ENCODE measurements around the gene PCF11.

The PCF11 gene

DNA sequence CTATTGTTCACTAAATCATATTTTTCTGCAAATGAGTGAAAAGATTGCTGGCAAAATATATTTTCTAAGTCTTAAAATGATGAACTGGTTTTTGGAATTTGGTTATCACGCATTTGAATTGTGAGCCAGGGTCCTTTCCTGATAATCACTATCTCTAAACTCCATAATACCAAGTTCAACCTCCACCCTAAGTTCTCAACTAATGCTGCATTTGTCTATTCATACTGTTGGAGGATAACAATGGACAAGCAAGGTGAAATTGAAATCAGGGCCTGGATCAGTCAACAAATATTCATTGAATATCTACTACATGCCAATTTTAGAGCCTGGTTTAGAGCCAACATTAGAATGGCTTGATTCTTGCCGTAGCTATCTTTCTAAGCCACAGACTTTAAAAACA is 4.7 kb upstream of the PCF11 start:
- no peak for DNase-seq

- DNase-seq, result no peak
Measured at GRCh38 chr11:83153764-83154163, 3.2 kb upstream of the PCF11 start.

GRCh38 chr11:83156144-83156995 is 561 bp upstream of the PCF11 start:
- DNase-seq, result peak; percentile 100

- peak; percentile 68 for DNase-seq
Measured at GRCh38 chr11:83157594-83158356, 844 bp downstream of the PCF11 start.

DNA sequence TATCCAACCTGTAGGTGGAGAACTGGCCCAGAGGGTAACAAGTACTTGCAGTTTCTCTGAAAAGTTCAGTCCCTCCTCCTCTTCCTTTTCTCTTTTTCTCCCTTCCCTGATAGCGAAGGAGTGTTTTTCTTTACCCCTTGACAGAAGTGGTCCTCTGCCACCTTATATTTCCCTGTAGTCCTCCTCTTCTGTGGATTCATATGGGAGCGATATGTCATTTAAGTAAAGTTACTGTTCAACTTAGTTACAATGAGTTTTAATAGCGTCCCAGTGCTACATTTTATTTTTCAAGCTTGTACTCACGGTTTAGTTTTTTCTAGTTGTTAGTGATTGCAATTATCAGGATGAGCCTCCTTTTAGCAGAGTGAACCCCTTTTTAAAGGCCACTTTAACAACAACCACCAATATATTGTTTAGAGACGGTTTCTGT is 1.4 kb downstream of the PCF11 start:
- DNase-seq, result no peak

- DNase-seq, result no peak
Measured at GRCh38 chr11:83158965-83159901, 2.3 kb downstream of the PCF11 start.

DNA sequence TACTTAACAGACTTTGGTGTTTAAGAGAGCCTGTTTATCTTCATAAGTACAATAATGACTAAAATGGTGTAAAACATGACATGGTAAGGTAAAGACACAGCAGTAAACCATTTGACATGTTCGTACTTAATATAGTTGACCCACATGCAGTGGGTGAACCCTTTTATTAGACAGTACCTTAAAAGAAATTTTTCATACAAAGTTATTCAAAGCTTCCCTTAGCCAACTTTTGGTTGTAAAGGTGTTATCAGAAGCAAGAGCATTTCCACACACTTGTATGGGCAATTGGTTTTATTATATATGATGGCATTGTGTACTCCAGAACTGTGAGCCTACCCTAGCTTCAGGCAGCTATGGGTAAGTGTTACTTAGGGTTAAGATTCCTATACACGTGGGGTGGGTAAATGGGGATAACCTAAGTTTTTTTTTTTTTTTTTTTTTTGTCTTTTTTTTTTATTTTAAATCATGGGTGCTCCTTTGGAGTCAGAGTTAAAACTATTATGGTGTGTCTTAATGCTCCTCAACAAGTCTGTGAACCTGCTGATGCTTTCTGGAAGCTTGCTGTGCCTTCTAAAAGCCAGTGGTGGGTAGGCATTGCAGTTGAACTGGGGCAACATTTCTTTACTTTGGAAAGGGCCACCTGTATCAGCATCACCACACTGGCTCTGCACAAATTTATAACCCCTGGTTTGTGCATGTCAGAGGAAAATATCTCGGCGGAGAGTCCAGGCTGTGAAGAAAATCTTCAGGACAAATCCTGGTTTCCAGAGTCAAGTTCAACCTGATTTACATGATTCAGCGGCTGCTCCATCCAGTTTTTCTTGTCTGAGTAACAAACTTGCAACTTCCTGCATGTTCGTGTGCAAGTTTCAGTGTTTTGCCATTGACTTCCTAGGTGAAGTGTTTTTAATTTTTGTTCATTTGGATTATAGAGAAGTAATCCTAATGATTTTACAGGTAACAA is 3.3 kb downstream of the PCF11 start:
- no peak for DNase-seq

GRCh38 chr11:83161610-83162199 is 4.8 kb downstream of the PCF11 start:
- DNase-seq, result no peak

GRCh38 chr11:83162377-83162776 is 5.4 kb downstream of the PCF11 start:
- no peak for DNase-seq

DNA sequence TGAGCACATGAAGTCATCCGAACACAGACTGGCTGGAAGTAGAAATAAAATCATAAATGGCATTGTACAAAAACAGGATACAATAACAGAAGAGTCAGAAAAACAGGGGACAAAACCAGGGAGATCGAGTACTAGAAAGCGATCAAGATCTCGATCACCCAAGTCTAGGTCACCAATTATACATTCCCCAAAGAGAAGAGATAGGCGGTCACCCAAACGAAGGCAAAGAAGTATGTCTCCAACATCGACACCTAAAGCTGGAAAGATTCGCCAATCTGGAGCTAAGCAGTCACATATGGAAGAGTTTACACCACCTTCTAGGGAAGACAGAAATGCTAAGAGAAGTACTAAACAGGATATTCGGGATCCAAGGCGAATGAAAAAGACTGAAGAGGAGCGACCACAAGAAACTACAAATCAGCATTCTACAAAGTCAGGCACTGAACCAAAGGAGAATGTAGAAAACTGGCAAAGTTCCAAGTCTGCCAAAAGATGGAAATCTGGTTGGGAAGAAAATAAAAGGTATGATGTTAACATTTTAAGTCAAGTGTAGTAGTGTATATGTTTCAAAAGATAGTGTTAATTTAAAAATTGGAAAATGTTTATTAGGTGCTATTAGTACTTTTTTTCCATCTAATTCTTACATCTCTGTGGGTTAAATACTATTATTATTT is 9.4 kb downstream of the PCF11 start:
- DNase-seq, result no peak

GRCh38 chr11:83168756-83169155 is 11.8 kb downstream of the PCF11 start:
- DNase-seq, result no peak

DNA sequence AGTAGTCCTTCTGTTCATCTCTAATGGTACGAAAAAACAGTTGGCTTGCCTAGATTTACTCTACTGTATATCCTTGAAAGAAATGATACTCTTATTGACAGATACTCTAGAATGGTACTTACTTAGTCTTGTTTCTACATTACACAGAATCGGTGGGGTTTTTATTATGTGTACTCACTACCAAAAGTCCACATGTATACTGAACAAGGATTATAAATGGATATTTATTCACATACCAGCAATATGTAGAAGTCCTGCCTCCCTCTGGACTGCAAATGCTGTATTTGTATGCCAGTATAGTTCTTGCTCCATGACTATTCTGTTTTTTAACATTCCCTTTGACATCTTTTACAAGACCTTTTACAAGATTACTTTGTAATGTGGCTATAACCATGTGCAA is 13.9 kb downstream of the PCF11 start:
- DNase-seq, result no peak

GRCh38 chr11:83172551-83172950 is 15.6 kb downstream of the PCF11 start:
- no peak for DNase-seq

GRCh38 chr11:83174008-83174407 is 17.1 kb downstream of the PCF11 start:
- no peak for DNase-seq

- DNase-seq, result no peak
Measured at GRCh38 chr11:83175815-83176214, 18.9 kb downstream of the PCF11 start.

GRCh38 chr11:83181815-83182214 is 24.9 kb downstream of the PCF11 start:
- no peak for DNase-seq

DNA sequence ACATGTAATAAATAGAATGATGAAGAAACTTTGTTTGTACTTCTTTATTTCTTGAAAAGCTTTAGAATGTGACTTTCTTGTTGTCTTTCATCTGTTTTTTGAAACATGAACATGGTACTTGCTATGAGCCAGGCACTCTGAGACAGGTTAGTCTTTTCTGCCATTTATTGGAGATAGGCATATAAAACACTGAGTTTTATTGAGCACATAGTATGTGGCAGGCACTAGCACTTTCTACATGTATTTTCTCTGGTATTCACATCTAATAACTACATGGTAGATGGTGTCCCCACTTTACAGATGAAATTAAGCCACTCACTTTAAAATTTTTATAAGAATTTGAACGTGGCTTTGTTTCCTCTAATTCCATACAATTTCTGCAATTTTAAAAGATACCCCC is 28.8 kb downstream of the PCF11 start:
- DNase-seq, result no peak

DNA sequence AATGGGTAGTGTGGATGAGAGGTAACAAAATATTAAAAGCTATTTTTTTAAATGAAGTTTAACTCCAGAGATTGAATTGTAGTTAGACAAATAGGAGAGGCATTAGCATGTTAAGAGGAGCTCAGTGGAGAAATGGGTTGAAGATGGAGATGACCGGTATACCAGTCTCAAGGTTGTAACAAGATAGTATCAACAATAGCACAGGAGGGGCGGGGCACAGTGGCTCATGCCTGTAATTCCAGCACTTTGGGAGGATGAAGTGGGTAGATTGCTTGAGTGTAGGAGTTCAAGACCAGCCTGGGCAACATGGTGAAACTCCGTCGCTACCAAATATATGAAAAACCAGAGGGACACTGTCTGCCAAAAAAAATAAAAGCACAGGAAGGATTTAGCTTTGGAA is 30.5 kb downstream of the PCF11 start:
- DNase-seq, result no peak

DNA sequence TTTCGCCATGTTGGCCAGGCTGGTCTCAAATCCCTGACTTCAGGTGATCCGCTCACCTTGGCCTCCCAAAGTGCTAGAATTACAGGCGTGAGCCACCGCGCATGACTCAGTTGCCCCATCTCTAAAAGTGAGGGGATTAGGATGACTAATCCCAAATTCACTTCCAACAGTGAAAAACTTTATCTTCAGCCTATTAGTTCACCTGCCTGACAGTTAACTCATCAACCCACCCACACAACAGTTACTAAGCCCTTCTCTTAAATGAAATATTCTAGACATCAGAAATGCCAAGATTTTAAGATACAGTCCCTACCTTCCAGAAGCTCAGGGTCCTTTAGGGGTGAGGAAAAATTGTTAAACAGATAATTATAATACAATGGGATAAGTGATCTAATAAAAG is 34.6 kb downstream of the PCF11 start:
- no peak for DNase-seq

DNA sequence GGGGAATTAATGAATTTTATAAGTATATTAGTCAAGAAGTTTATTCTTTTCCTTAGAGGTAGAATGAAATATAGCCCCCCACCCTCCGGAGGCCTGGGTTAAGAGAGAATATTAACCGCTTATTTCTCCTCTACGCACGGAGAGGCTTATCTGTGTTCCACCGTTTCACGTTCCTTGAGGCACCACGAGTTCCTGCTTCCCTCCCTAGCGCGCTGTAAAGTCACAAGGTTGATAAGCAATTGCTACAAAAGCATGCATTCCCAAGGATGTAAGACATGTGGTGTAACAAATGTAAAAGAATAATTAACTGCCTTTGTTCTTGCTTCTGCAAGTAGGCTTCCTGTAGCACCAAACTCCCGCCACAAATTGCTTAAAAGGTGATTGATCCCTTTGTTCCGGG is 35.1 kb downstream of the PCF11 start:
- DNase-seq, result no peak

Measured in NCI-H226 (cell line).